ENCODE results near the gene ACSL3.

The ACSL3 gene

GRCh38 chr2:222944971-222945740 is 84.3 kb downstream of the ACSL3 start:
- H3K27me3 Mint-ChIP-seq: no peaks in the 10 kb centered on the region
- no peaks in the 10 kb centered on the region for H3K9me3 Mint-ChIP-seq
- no peak for DNase-seq
- peaks cover 8% of the 10 kb centered on the region for H3K36me3 Mint-ChIP-seq (ENCODE audit: low read depth)
- H3K4me1 Mint-ChIP-seq (ENCODE audit: low read depth): peaks cover 18% of the 10 kb centered on the region
- H3K4me3 Mint-ChIP-seq: no peak overlapping the region
- H3K27ac Mint-ChIP-seq: no peak overlapping the region

GRCh38 chr2:222945887-222946286 is 85.1 kb downstream of the ACSL3 start:
- no peak for DNase-seq
- Mint-ChIP-seq H3K27me3 (no peaks in the 10 kb centered on the region), H3K4me1 (ENCODE audit: low read depth) (peaks cover 18% of the 10 kb centered on the region), H3K9me3 (no peaks in the 10 kb centered on the region), H3K36me3 (ENCODE audit: low read depth) (peaks cover 8% of the 10 kb centered on the region), H3K4me3 (no peak overlapping the region), H3K27ac (no peak overlapping the region)

GRCh38 chr2:222946700-222947287 is 86.0 kb downstream of the ACSL3 start:
- Mint-ChIP-seq H3K4me3 (no peak overlapping the region), H3K36me3 (ENCODE audit: low read depth) (peaks cover under 1% of the 10 kb centered on the region), H3K4me1 (ENCODE audit: low read depth) (peaks cover 18% of the 10 kb centered on the region), H3K27me3 (no peaks in the 10 kb centered on the region), H3K9me3 (no peaks in the 10 kb centered on the region), H3K27ac (no peak overlapping the region)
- no peak for DNase-seq

- Mint-ChIP-seq H3K4me3 (no peak overlapping the region), H3K4me1 (ENCODE audit: low read depth) (peaks cover 6% of the 10 kb centered on the region), H3K36me3 (ENCODE audit: low read depth) (no peaks in the 10 kb centered on the region), H3K9me3 (no peaks in the 10 kb centered on the region), H3K27me3 (peaks cover 5% of the 10 kb centered on the region), H3K27ac (no peak overlapping the region)
- DNase-seq: no peak
Observed at GRCh38 chr2:222949073-222949472, 88.2 kb downstream of the ACSL3 start.

GRCh38 chr2:222949690-222950323 is 89.0 kb downstream of the ACSL3 start:
- H3K4me1 Mint-ChIP-seq (ENCODE audit: low read depth): peaks cover 2% of the 10 kb centered on the region
- no peak overlapping the region for H3K4me3 Mint-ChIP-seq
- peaks cover 5% of the 10 kb centered on the region for H3K27me3 Mint-ChIP-seq
- H3K9me3 Mint-ChIP-seq: no peaks in the 10 kb centered on the region
- H3K36me3 Mint-ChIP-seq (ENCODE audit: low read depth): no peaks in the 10 kb centered on the region
- no peak overlapping the region for H3K27ac Mint-ChIP-seq
- DNase-seq: no peak

- no peaks in the 10 kb centered on the region for H3K9me3 Mint-ChIP-seq
- H3K27ac Mint-ChIP-seq: no peak overlapping the region
- H3K4me1 Mint-ChIP-seq (ENCODE audit: low read depth): no peaks in the 10 kb centered on the region
- H3K4me3 Mint-ChIP-seq: no peak overlapping the region
- H3K27me3 Mint-ChIP-seq: peaks cover 5% of the 10 kb centered on the region
- no peaks in the 10 kb centered on the region for H3K36me3 Mint-ChIP-seq (ENCODE audit: low read depth)
- DNase-seq: no peak
Observed at GRCh38 chr2:222950638-222951285, 89.9 kb downstream of the ACSL3 start.

GRCh38 chr2:222952204-222952603 is 91.4 kb downstream of the ACSL3 start:
- H3K27ac Mint-ChIP-seq: no peak overlapping the region
- H3K9me3 Mint-ChIP-seq: no peaks in the 10 kb centered on the region
- H3K4me1 Mint-ChIP-seq (ENCODE audit: low read depth): no peaks in the 10 kb centered on the region
- DNase-seq: no peak
- peaks cover 12% of the 10 kb centered on the region for H3K27me3 Mint-ChIP-seq
- H3K4me3 Mint-ChIP-seq: no peak overlapping the region
- no peaks in the 10 kb centered on the region for H3K36me3 Mint-ChIP-seq (ENCODE audit: low read depth)

- H3K9me3 Mint-ChIP-seq: no peaks in the 10 kb centered on the region
- H3K4me3 Mint-ChIP-seq: no peak overlapping the region
- no peaks in the 10 kb centered on the region for H3K36me3 Mint-ChIP-seq (ENCODE audit: low read depth)
- no peaks in the 10 kb centered on the region for H3K4me1 Mint-ChIP-seq (ENCODE audit: low read depth)
- H3K27ac Mint-ChIP-seq: no peak overlapping the region
- no peak for DNase-seq
- H3K27me3 Mint-ChIP-seq: peaks cover 24% of the 10 kb centered on the region
Observed at GRCh38 chr2:222955008-222955407, 94.2 kb downstream of the ACSL3 start.

- no peak for DNase-seq
- Mint-ChIP-seq H3K4me3 (no peak overlapping the region), H3K36me3 (ENCODE audit: low read depth) (no peaks in the 10 kb centered on the region), H3K9me3 (no peaks in the 10 kb centered on the region), H3K4me1 (ENCODE audit: low read depth) (no peaks in the 10 kb centered on the region), H3K27me3 (peaks cover 44% of the 10 kb centered on the region), H3K27ac (no peak overlapping the region)
Observed at GRCh38 chr2:222959358-222959757, 98.5 kb downstream of the ACSL3 start.

- Mint-ChIP-seq H3K36me3 (ENCODE audit: low read depth) (no peaks in the 10 kb centered on the region), H3K27ac (no peak overlapping the region), H3K4me3 (no peak overlapping the region), H3K9me3 (no peaks in the 10 kb centered on the region), H3K4me1 (ENCODE audit: low read depth) (no peaks in the 10 kb centered on the region), H3K27me3 (peaks cover 47% of the 10 kb centered on the region)
- DNase-seq: no peak
Observed at GRCh38 chr2:222960126-222960525, 99.3 kb downstream of the ACSL3 start.

- Mint-ChIP-seq H3K4me3 (no peak overlapping the region), H3K4me1 (ENCODE audit: low read depth) (no peaks in the 10 kb centered on the region), H3K27me3 (peaks cover 40% of the 10 kb centered on the region), H3K27ac (no peak overlapping the region), H3K9me3 (no peaks in the 10 kb centered on the region), H3K36me3 (ENCODE audit: low read depth) (no peaks in the 10 kb centered on the region)
- DNase-seq: no peak
Observed at GRCh38 chr2:222963641-222964040, 102.8 kb downstream of the ACSL3 start.

GRCh38 chr2:222964376-222965031 is 103.7 kb downstream of the ACSL3 start:
- Mint-ChIP-seq H3K4me1 (ENCODE audit: low read depth) (no peaks in the 10 kb centered on the region), H3K4me3 (no peak overlapping the region), H3K27ac (no peak overlapping the region), H3K9me3 (no peaks in the 10 kb centered on the region), H3K27me3 (peaks cover 34% of the 10 kb centered on the region), H3K36me3 (ENCODE audit: low read depth) (no peaks in the 10 kb centered on the region)
- no peak for DNase-seq

GRCh38 chr2:222965555-222965954 is 104.7 kb downstream of the ACSL3 start:
- no peak overlapping the region for H3K4me3 Mint-ChIP-seq

GRCh38 chr2:222968550-222969155 is 107.8 kb downstream of the ACSL3 start:
- no peak overlapping the region for H3K27ac Mint-ChIP-seq
- H3K4me1 Mint-ChIP-seq (ENCODE audit: low read depth): no peaks in the 10 kb centered on the region
- no peaks in the 10 kb centered on the region for H3K36me3 Mint-ChIP-seq (ENCODE audit: low read depth)
- H3K9me3 Mint-ChIP-seq: no peaks in the 10 kb centered on the region
- peaks cover 8% of the 10 kb centered on the region for H3K27me3 Mint-ChIP-seq
- H3K4me3 Mint-ChIP-seq: no peak overlapping the region
- no peak for DNase-seq

More at GRCh38 chr2:222965555-222965954, 104.7 kb downstream of the ACSL3 start:
- no peak for DNase-seq
- H3K27me3 Mint-ChIP-seq: peaks cover 25% of the 10 kb centered on the region
- no peaks in the 10 kb centered on the region for H3K36me3 Mint-ChIP-seq (ENCODE audit: low read depth)
- no peaks in the 10 kb centered on the region for H3K4me1 Mint-ChIP-seq (ENCODE audit: low read depth)
- no peaks in the 10 kb centered on the region for H3K9me3 Mint-ChIP-seq
- no peak overlapping the region for H3K27ac Mint-ChIP-seq

Measured in activated T-cell treated with anti-CD3 and anti-CD28 coated beads, Interleukin-2, amount 50 U/mL, for 24 hours (primary cell).